Glomerular visceral epithelial cell (primary cell): ENCODE measurements around the gene KLHL29.
A peak's percentile ranks its signal among the peaks of the same experiment; 100 is the strongest.

Experiments
- DNase-seq: peaks from one replicate; pipeline ENCODE4 v3.0.0-alpha.2; 2016; ENCODE audit errors: extremely low spot score

KLHL29 gene

DNA sequence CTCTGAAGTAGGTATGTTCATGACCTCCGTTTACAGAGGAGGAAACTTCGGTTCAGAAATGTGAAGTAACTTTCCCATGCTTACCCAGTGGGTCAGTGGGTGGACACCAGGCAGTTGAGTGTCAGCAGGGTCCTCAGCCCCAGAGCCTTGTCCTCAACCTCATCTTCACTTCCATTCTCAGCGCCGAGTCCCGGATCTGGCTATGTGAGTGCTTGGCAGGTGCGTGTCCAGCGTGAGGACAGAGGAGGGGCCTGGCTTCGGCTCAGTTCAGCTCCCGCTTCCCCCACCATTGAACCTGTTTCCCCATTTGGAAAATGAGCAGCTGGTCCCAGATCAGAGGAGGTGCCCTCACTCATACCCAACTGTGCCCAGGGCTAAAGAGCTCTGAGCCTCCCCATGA is 274.3 kb downstream of the KLHL29 start:
- DNase-seq, result no peak

DNA sequence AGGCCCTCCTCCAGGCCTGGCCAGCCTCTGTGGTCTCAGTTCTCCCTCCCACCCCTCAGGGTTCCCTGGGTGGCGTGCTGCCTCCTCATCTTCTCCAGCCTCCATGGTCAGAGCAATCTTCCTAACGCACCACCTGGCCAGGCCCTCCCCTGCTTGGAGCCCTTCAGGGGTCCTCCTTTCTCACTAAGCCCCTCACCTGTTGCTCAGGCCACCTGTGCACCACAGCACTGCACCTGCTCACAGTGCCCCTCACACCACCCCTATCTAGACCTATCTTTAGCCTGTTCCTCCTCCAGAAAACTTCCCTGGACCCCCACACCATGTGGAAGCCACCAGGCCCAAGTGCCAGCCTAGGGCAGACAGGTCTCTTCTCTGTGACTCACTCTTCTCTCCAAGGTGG is 274.8 kb downstream of the KLHL29 start:
- no peak for DNase-seq

DNA sequence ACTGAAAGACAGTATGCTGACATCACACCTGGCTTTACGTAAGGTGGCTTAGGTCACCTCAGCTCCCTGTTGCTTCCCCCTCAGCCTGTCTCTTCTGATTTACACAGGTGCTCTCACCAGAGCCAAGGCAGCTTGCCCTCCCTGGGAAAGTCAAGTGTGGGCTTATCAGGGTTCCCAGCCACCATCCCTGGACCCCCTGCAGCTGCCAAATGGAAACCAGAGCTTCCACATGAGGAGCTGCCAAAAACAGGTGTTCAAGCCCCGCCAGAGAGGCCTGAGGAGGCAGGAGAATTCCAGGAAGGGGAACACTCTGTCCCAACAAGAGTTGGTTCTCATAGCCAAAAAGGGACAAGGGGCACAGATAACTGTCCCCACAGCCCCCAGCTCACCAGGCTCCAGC is 275.3 kb downstream of the KLHL29 start:
- no peak for DNase-seq

GRCh38 chr2:23661276-23662050 is 276.5 kb downstream of the KLHL29 start:
- no peak for DNase-seq

DNA sequence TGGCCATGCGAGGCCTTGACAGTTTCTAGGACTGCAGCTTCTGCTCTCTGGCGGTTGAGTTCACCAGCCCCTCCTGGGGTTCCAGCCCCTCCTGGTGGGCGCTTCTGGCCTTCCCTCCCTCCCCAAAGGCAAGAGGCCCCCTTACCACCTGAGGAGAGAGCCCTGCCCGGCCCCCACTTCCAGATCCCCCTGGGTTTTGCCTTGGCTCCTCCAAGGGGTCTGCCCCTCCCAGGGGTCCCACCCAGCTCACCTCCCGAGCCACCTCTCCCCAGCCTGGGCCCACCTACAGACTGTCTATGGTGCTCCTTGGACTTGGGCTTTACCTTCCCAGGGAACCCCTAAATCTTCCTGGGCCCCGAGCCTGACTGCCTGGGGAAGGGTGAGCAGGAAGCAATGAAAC is 277.5 kb downstream of the KLHL29 start:
- DNase-seq, result no peak

DNA sequence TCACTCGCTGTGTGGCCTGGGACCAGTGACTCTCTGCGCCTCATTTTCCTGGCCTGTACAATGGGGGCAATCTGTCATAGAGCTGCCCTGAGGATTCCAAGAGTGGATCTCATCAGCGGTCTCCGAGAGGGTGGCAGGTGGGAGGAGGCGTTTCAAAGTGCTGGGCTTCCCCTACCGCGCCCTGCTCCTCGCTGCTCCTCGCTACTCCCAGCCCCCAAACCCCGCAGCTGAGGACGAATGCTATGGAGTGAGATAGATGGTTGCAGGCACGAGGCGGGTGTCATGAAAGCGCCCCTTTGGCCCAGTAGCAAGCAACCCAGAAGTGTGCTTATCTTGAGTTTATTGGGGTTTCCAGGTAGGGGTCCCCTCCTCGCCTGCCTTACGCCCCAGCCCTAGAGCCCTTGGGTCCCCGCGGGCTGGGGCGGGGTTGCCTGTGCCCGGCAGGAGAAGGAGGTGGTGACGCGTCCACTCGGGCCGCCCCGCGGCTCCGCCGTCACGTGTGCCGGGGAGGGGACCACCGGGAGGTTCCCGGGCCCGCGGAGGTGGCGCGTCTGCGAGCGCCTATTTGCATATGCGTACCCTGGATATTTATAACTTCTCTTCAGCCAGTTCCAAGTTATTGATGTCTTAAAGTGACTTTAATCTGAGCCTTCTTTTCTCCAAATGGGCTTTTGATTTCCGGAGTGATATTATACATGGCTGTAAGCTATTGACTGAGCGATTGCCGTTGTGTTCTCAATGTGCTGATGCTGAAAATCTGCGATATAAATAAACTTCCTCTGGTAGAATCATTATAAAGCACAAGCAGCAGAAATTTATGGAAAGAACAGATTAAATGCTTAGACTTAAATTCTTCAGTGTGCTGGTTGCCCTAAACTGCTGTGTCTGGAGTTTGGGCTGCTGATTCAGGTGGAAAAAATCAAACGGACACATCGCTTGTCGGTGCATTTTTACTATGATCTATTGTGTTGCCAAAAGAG is 278.3 kb downstream of the KLHL29 start:
- DNase-seq, result no peak

GRCh38 chr2:23664066-23664788 is 279.2 kb downstream of the KLHL29 start:
- DNase-seq, result no peak

- no peak for DNase-seq
Observed at GRCh38 chr2:23666241-23666979, 281.4 kb downstream of the KLHL29 start.

DNA sequence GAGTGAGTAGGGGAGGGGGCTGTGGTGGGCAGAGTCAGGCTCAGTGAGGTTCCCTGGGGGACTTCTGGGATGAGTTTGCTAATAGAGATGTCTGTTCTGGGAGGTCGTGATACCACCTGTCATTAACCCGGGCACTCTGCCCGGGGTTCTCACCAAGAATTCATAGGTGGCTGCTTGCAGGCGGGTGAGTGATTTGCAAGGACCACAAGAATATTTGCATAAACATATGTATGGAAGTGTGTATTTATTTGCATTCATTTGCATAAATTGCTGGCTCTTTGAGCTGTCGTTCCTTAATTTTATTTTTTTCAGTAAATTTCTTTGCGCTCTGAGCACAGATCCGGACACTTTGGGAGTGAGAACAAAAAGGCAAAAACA is 282.0 kb downstream of the KLHL29 start:
- DNase-seq, result no peak

DNA sequence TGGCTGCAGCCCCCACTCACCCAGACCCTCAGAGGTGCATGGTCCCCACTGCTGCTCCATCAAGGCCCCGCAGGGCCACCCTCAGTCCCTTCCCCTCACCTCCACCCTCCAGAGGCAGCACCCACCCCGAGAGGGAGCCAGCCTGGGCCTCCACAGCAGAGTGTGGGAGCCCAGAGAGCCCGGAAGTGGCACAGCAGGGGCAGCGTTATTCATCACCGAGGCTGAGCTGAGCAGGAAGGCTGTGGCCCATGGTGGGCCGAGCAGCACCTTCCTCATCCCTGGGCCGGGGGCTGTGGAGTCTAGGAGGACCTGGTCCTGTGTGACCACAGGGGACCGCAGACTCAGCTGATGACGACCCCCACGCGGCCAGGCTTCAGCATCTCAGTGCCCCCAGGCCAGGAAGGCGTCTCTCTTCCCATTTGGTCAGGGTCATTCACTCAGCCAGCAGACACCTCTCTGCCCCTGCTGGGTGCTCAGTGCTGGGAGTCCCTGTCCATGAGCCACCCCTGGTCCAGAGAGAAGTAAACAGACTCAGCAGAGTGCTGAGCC is 283.9 kb downstream of the KLHL29 start:
- no peak for DNase-seq

- DNase-seq, result peak; percentile 51
Observed at GRCh38 chr2:23669413-23670244, 284.6 kb downstream of the KLHL29 start.

DNA sequence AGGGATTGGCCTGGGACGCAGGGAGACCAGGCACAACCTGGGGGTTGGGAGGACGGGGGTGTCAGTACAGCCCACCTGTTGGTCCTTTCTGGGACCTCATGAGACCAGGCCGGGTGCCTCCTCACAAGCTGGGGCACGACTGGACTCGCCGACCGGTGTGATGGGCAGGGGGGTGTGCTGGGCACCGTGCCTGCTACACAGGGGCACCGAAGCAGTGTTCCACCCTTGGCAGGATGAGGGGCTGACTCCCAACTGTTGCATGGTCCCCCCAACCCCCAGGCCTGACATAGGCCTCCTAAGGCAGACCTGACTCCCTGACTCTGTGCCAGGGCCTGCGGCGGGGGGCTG is 285.2 kb downstream of the KLHL29 start:
- no peak for DNase-seq

GRCh38 chr2:23673082-23673481 is 288.1 kb downstream of the KLHL29 start:
- DNase-seq, result no peak

GRCh38 chr2:23673830-23674679 is 289.1 kb downstream of the KLHL29 start:
- no peak for DNase-seq

DNA sequence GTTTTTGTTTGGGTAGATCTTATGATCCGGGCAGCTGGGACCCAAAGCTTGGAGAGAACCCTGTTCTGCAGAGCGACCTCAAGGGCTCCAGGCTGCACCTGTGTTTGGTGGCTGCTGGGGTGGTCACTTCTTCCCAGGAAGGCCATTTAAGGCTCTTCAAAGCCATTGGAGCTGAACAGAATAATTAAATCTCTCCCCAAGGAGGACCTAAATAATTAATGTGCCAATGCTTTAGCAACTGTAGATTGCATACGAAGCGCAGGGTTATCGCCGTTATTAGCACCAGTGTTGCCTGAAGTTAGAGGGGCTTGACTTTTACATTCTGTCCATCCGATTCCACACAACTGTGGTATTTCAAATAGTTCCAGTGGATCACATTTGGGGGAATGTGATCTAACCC is 290.5 kb downstream of the KLHL29 start:
- DNase-seq, result no peak

DNA sequence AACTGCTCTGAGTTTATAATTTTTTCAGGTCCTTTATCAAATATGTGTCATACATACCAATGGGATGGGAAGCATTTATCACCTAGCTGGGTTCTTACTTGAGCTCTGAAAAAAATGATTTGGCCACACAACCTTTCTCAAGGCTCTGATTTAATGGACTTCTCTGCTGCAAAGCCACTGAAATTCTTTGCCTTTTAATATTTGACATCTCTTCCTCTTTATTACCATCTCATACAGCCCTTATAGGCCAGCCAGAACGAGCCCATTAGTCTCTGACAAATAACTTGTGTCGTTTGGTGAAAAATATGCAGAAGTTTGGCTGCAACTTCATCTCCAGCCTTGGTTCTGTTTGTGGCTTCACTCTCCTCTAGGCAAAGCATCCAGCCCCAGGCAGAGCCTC is 292.9 kb downstream of the KLHL29 start:
- DNase-seq, result no peak

DNA sequence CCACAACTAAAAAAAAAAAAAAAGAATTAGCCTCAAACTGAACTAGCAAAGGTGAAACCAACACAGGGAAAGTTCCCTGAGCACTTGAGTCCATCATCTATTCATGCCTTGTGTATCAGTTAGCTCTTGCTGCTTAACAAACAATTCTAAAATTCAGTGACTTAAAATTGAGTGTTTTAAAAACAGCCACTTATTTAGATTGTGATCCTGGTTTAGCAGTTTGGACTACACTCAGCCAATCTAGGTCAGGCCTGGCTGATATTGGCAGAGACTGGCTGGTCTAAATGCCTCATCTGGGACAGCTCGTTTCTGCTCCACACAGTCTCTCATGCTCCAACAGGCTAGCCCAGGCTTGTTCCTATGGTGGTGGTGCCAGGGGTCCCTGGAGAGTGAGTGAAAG is 294.1 kb downstream of the KLHL29 start:
- DNase-seq, result no peak

- DNase-seq, result no peak
Observed at GRCh38 chr2:23680951-23681350, 296.0 kb downstream of the KLHL29 start.

GRCh38 chr2:23681356-23682140 is 296.6 kb downstream of the KLHL29 start:
- no peak for DNase-seq
